Type B pancreatic cell (in vitro differentiated cells): ENCODE results near the gene HOXD10. TPM values are rescaled to one million over a fixed set of nuclear protein-coding genes. Genes with fewer than 3 reads are reported as not detected.

Source experiments
- DNase-seq: peaks from one replicate; pipeline ENCODE4 v3.0.0; 2021; ENCODE audit warnings: mixed read lengths; ENCODE audit not compliant: unreplicated experiment; ENCODE audit errors: extremely low spot score
- H3K27ac Mint-ChIP-seq: 2 replicates; pipeline ENCODE4 v1.8.0; 2021; ENCODE audit warnings: mild to moderate bottlenecking, mixed read lengths
- H3K27me3 Mint-ChIP-seq: 2 replicates; pipeline ENCODE4 v1.8.0; 2021; ENCODE audit warnings: mixed read lengths
- H3K36me3 Mint-ChIP-seq: 2 replicates; pipeline ENCODE4 v1.8.0; 2021; ENCODE audit warnings: mixed read lengths
- H3K4me1 Mint-ChIP-seq: one replicate; pipeline ENCODE4 v1.8.0; 2021; ENCODE audit warnings: mixed read lengths; ENCODE audit not compliant: unreplicated experiment
- H3K4me3 Mint-ChIP-seq: 2 replicates; pipeline ENCODE4 v1.8.0; 2021; ENCODE audit warnings: mild to moderate bottlenecking, mixed read lengths
- H3K9me3 Mint-ChIP-seq: 2 replicates; pipeline ENCODE4 v1.8.0; 2021; ENCODE audit warnings: mixed read lengths
- total RNA-seq: library from RNA; stranded (reverse); gene quantifications from 2 replicates; pipeline ENCODE4 v1.2.1, GENCODE V29; 2021; ENCODE audit warnings: low replicate concordance
- TF ChIP-seq, protein P1 (sequence below): fragments of 200-600 bp; sonication (generic); conservative IDR thresholded peaks from 2 replicates; pipeline ENCODE4 v1.5.0; 2021; ENCODE audit warnings: antibody characterized with exemption, mild to moderate bottlenecking

Gene HOXD10
- total RNA-seq, 1 donor from 2014 or later = 0.56 TPM

DNA sequence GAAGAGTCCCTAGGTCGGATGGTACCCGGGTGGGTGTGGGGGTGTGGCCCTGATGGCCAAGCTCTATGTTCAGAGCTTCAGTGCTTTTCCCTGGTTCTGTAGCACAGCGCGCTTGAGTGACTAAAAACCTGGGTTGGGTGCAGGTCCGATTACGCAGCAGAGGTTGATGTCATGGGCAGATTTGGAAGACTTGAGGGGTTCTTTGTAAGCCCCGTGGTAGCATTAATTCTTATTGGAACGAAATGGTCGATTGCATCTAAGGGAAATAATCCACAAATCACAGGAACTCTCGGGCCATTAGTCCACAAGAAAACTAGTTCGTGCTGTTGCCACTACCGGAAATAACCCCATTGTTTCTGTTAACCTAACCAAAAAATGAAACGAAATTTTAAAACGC is 21.9 kb downstream of the HOXD10 start:
- TF ChIP-seq, protein P1, sequence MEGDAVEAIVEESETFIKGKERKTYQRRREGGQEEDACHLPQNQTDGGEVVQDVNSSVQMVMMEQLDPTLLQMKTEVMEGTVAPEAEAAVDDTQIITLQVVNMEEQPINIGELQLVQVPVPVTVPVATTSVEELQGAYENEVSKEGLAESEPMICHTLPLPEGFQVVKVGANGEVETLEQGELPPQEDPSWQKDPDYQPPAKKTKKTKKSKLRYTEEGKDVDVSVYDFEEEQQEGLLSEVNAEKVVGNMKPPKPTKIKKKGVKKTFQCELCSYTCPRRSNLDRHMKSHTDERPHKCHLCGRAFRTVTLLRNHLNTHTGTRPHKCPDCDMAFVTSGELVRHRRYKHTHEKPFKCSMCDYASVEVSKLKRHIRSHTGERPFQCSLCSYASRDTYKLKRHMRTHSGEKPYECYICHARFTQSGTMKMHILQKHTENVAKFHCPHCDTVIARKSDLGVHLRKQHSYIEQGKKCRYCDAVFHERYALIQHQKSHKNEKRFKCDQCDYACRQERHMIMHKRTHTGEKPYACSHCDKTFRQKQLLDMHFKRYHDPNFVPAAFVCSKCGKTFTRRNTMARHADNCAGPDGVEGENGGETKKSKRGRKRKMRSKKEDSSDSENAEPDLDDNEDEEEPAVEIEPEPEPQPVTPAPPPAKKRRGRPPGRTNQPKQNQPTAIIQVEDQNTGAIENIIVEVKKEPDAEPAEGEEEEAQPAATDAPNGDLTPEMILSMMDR = no peak
- H3K27ac Mint-ChIP-seq = no peak overlapping the region
- H3K9me3 Mint-ChIP-seq = peaks cover 3% of the 10 kb centered on the region
- peaks cover 96% of the 10 kb centered on the region for H3K27me3 Mint-ChIP-seq
- no peak for DNase-seq
- H3K36me3 Mint-ChIP-seq = peaks cover 3% of the 10 kb centered on the region
- H3K4me1 Mint-ChIP-seq = peaks cover 11% of the 10 kb centered on the region
- H3K4me3 Mint-ChIP-seq = peak overlapping the region; percentile 81

DNA sequence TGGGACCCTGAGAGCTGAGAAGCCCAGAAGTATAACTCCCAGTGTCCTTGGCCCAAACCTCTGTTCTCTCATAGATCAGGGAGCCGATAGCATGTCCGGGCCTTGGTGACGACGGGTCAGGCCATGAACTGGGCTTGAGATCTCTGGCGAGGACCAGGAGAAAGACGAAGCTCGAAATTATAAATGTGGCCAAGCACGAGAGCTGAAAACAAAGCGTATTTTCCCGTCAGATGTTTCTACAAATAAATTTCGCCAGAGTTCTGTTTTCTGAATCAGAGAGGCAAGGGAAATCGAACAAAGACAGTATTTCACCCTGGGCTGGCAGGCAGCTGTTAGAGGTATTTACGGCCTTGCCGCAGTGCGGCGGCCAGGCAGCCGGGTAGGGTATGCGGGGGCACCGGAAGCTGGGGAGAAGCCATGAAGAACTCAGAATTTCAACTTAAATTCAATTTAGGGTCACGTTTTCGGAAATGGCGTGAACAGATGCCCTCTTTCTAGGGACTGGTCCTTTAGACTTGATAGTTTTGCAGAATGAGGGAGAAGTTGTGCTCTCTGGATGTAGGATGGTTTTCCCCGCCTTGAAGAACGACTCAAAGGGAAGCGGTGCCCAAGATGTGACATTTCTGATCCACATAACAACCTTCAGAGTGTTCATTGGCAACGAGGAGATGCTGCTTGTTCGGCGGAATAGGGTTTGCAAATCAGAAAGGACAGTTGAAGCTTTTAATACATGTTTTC is 22.5 kb downstream of the HOXD10 start:
- Mint-ChIP-seq H3K27me3 (peaks cover 96% of the 10 kb centered on the region), H3K27ac (no peak overlapping the region), H3K4me1 (peaks cover 11% of the 10 kb centered on the region), H3K4me3 (peak overlapping the region; percentile 53), H3K36me3 (peaks cover 3% of the 10 kb centered on the region), H3K9me3 (peaks cover 3% of the 10 kb centered on the region)
- DNase-seq = no peak
- TF ChIP-seq, protein P1 = no peak

DNA sequence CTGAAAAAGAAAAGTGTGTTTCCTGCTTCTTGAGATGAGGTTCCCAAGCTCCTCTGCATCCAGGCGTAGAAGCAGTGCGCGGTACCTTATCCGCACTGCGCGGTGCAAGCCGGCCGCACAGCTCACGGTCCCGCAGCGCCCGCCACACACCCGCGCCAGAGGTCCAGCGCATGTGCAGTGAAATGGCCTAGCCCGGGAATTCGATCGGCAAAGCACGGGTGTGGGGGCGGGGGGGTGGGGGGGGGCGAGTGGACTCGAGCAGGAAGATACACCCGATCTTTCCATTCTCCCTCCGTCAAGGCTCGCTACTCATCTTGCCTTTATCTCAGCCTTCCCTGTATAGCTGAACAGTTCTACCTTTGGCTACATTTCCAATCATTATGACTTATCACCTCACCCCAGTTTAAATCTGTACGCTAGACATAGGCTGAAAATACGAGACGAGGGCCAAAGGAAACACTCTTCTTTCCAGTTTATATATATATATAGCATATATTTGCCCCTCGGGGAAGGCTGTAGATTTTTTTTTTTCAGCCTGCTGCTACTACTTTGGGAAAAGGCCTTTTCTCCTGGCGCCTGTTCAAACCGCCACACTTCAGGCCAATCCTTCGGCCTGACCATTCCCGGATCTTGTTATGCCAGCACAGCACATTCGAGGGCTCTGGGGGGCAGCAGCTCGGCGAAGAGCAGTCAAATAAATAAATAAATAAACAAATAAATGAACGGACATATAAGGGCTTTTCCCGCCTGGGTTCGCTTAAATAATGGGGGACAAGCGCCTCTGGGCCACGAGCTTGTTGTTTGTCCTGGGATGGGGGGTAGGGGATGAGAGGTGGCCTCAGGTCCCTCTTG is 23.3 kb downstream of the HOXD10 start:
- no peak for DNase-seq
- Mint-ChIP-seq H3K27me3 (peaks cover 96% of the 10 kb centered on the region), H3K27ac (no peak overlapping the region), H3K9me3 (peaks cover 3% of the 10 kb centered on the region), H3K36me3 (peaks cover 3% of the 10 kb centered on the region), H3K4me3 (no peak overlapping the region), H3K4me1 (peaks cover 10% of the 10 kb centered on the region)
- TF ChIP-seq, protein P1 = no peak

DNA sequence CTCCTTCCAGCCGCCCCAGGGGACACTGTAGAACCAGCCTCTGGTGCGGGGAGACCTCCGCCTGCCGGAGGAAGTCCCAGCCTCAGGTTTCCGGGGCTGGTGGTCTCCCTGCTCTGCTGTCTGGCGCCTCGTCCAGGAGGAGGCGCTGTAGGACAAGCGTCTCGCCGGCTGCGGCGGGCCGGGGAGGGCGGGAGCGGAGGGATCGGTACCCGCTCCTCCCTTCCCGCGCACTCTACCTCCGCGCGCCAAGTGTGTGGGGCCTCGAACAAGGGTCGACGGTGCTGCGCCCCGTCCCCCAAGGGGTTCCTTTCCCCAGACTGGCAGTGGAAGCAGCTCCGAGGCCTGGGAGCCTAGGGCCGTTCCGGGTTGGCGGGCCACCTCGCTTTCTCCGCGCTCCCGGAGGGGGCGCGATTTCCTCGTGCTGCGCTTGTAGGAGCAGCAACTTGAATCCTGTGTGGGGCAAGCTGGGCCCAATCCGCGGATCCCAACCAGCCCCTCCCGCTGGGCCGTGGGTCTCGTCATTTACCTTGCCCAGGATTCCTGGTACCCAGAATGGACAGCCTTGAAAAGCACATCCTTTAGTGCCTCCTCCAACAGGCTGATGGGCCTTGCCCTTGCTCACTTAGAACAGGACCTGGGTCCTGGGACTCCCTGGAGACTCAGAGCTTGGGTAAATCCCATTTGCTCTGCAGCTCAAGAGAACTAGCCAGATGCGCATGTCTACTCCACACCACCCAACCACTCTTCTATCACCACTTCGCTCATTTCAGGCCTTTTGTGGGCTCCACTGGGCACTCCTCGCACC is 24.1 kb downstream of the HOXD10 start:
- Mint-ChIP-seq H3K9me3 (peaks cover 3% of the 10 kb centered on the region), H3K27ac (no peak overlapping the region), H3K36me3 (peaks cover 3% of the 10 kb centered on the region), H3K4me1 (peaks cover 2% of the 10 kb centered on the region), H3K27me3 (peaks cover 96% of the 10 kb centered on the region), H3K4me3 (peak overlapping the region; percentile 54)
- TF ChIP-seq, protein P1 = peak; percentile 97
- no peak for DNase-seq

DNA sequence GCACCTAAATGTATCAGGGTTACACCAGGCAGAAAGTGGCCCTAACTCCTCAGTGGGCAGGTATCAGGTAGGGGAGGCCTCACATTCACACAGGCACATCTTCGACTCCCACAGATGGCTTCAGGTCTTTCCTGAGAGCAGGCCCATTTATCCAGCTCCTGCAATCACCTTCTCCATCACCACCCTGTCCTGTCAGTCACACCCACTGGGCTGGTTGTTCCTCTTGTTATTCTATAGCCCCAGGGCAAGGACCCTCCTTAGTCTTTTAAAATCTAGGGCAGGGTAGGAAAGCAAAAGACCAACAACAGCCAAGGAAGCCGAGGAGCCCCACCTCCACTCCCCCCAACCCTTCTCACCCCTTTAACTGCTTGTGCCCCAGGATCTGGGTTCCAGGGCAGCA is 25.7 kb downstream of the HOXD10 start:
- H3K4me3 Mint-ChIP-seq = no peak overlapping the region
- peaks cover 3% of the 10 kb centered on the region for H3K9me3 Mint-ChIP-seq
- no peak for DNase-seq
- peaks cover 98% of the 10 kb centered on the region for H3K27me3 Mint-ChIP-seq
- no peaks in the 10 kb centered on the region for H3K4me1 Mint-ChIP-seq
- H3K27ac Mint-ChIP-seq = no peak overlapping the region
- H3K36me3 Mint-ChIP-seq = peaks cover 7% of the 10 kb centered on the region
- TF ChIP-seq, protein P1 = no peak
